ACC112 (cell line): ENCODE measurements around the gene TEX44.
A peak's percentile ranks its signal among the peaks of the same experiment; 100 is the strongest.
"Not testable (repeated sequence)": the region's sequence is repeated elsewhere in the genome, so short reads cannot be mapped to it uniquely, and the experiment has no call there.

ENCODE experiments used
- H2AFZ ChIP-seq: fragments of 200-600 bp; sonication (generic); one replicate; pipeline ENCODE4 v1.6.0; 2017; ENCODE audit warnings: antibody characterized with exemption, low read length; ENCODE audit not compliant: unreplicated experiment
- H3K27ac ChIP-seq: fragments of 200-600 bp; sonication (generic); 2 replicates; pipeline ENCODE4 v1.5.1; 2014; ENCODE audit warnings: low read depth, mild to moderate bottlenecking, antibody characterized with exemption, low read length, moderate library complexity
- H3K27me3 ChIP-seq: fragments of 200-600 bp; sonication (generic); 2 replicates; pipeline ENCODE4 v1.6.1; 2014; ENCODE audit warnings: mild to moderate bottlenecking, antibody characterized with exemption, low read length, moderate library complexity, mixed read lengths; ENCODE audit not compliant: insufficient read depth
- H3K36me3 ChIP-seq: fragments of 200-600 bp; sonication (generic); 2 replicates; pipeline ENCODE4 v1.6.1; 2016; ENCODE audit warnings: mild to moderate bottlenecking, antibody characterized with exemption, low read length, moderate library complexity, mixed read lengths; ENCODE audit not compliant: insufficient read depth
- H3K4me1 ChIP-seq: fragments of 200-600 bp; sonication (generic); one replicate; pipeline ENCODE4 v1.6.1; 2016; ENCODE audit warnings: low read length, mixed read lengths; ENCODE audit not compliant: insufficient read depth, unreplicated experiment, control insufficient read depth
- H3K4me3 ChIP-seq: fragments of 200-600 bp; sonication (generic); 2 replicates; pipeline ENCODE4 v1.5.1; 2014; ENCODE audit warnings: mild to moderate bottlenecking, low read depth, low read length
- H3K79me2 ChIP-seq: fragments of 200-600 bp; sonication (generic); one replicate; pipeline ENCODE4 v1.6.0; 2016; ENCODE audit warnings: low read length; ENCODE audit not compliant: control insufficient read depth, unreplicated experiment, insufficient read depth

The TEX44 gene

GRCh38 chr2:231556496-231556895 lies 36.2 kb upstream of the TEX44 start:
- H2AFZ ChIP-seq, H3K27me3 ChIP-seq, H3K79me2 ChIP-seq, H3K36me3 ChIP-seq, H3K27ac ChIP-seq, H3K4me3 ChIP-seq: not testable (repeated sequence)
- peaks cover 13% of the 10 kb centered on the region for H3K4me1 ChIP-seq

DNA sequence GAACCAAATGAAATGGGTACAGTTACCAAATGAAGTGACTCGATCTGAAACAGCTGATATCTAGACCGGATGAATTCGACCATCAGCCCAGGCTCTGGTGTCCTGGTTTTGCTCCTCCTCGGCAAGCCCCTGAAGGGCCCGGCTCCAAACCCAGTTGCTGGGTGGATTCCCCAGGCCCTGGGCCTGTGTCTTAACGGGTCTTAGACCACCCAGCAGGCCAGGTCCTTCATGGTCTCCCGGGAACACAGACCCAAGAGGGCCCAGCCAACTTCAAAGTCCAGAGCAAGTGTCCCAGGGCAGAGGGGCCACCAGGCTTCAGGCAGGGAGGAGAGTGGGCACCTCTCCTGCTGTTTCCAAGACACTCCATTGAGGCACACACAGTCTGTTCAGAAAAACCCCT lies 35.7 kb upstream of the TEX44 start:
- H3K36me3 ChIP-seq = no peaks in the 10 kb centered on the region
- H3K27ac ChIP-seq = no peak overlapping the region
- no peak overlapping the region for H3K4me3 ChIP-seq
- no peaks in the 10 kb centered on the region for H3K79me2 ChIP-seq
- H2AFZ ChIP-seq = no peak overlapping the region
- H3K4me1 ChIP-seq = peaks cover 13% of the 10 kb centered on the region
- no peaks in the 10 kb centered on the region for H3K27me3 ChIP-seq

DNA sequence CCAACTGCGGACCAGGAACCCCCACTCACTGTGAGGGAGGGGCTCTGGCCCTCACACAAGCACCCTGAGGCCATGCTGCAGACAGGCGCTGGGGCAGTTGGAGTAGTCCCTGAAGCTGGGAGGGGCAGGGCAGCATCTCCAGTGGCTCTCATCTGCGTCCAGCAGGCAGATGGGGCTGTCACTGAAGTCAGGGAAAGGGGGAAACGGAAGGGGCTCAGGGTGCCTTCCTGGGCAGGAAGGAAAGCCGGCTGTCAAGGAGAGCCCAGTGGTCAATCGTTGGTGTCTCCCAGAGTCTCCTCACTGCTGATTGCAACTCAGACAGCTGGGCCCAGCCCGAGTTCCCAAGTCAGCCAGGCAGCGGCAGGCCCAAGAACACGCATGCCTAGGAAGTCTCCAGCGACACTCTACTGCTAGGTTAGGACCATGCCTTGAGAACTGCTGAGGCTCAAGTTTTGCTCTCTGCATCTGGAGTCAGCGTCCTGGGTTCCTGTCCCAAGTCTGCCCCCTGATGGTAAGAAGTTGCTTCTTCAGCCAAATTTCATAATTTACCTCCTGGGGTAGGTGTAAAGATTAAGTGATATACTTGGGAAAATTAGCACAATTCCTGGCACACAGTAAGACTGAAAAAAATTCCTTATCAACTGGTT lies 35.0 kb upstream of the TEX44 start:
- Histone ChIP-seq H3K36me3 (no peaks in the 10 kb centered on the region), H3K79me2 (no peaks in the 10 kb centered on the region), H3K4me3 (no peak overlapping the region), H3K4me1 (peaks cover 13% of the 10 kb centered on the region), H2AFZ (peak overlapping the region; percentile 39), H3K27ac (no peak overlapping the region), H3K27me3 (no peaks in the 10 kb centered on the region)

DNA sequence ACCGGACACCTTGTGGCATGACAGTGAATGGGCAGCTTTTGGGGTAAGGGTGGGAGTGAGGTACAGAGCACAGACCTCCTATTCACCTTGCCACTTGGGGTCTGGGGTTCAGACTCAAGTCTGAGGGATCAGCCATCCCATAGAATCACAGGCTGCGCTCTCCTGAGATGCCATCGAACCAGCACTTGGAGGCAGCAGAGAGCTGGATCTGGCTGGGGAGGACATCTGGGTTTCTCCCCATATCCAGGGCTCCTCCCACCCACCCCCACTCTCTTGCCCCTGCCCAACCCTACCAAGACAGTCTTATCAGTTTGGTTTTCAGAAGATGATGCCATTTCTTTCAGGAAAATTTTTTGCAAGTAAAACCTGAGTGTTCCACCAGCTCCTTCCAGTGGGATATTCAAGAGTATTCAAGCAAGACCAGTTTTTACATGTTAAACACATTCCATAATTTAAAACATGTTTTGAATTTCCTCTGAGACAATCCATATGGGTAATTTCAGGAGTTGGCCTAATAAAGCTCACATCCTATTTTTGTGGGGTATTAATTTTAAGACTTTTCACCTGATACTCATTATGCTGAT lies 29.2 kb upstream of the TEX44 start:
- Histone ChIP-seq H3K36me3 (no peaks in the 10 kb centered on the region), H2AFZ (no peak overlapping the region), H3K27me3 (no peaks in the 10 kb centered on the region), H3K4me1 (no peaks in the 10 kb centered on the region), H3K4me3 (no peak overlapping the region), H3K79me2 (no peaks in the 10 kb centered on the region), H3K27ac (no peak overlapping the region)

GRCh38 chr2:231565887-231566594 lies 26.6 kb upstream of the TEX44 start:
- H3K79me2 ChIP-seq = no peaks in the 10 kb centered on the region
- H3K4me3 ChIP-seq = no peak overlapping the region
- H2AFZ ChIP-seq = no peak overlapping the region
- H3K4me1 ChIP-seq = no peaks in the 10 kb centered on the region
- no peaks in the 10 kb centered on the region for H3K36me3 ChIP-seq
- no peak overlapping the region for H3K27ac ChIP-seq
- H3K27me3 ChIP-seq = no peaks in the 10 kb centered on the region

GRCh38 chr2:231567159-231567558 lies 25.5 kb upstream of the TEX44 start:
- H3K79me2 ChIP-seq = no peaks in the 10 kb centered on the region
- H2AFZ ChIP-seq = no peak overlapping the region
- no peak overlapping the region for H3K4me3 ChIP-seq
- H3K4me1 ChIP-seq = no peaks in the 10 kb centered on the region
- H3K27me3 ChIP-seq = no peaks in the 10 kb centered on the region
- H3K27ac ChIP-seq = no peak overlapping the region
- no peaks in the 10 kb centered on the region for H3K36me3 ChIP-seq

GRCh38 chr2:231568098-231568784 lies 24.4 kb upstream of the TEX44 start:
- H3K79me2 ChIP-seq = no peaks in the 10 kb centered on the region
- no peaks in the 10 kb centered on the region for H3K4me1 ChIP-seq
- H3K27ac ChIP-seq = no peak overlapping the region
- H3K27me3 ChIP-seq = no peaks in the 10 kb centered on the region
- H3K4me3 ChIP-seq = no peak overlapping the region
- no peaks in the 10 kb centered on the region for H3K36me3 ChIP-seq
- H2AFZ ChIP-seq = no peak overlapping the region

DNA sequence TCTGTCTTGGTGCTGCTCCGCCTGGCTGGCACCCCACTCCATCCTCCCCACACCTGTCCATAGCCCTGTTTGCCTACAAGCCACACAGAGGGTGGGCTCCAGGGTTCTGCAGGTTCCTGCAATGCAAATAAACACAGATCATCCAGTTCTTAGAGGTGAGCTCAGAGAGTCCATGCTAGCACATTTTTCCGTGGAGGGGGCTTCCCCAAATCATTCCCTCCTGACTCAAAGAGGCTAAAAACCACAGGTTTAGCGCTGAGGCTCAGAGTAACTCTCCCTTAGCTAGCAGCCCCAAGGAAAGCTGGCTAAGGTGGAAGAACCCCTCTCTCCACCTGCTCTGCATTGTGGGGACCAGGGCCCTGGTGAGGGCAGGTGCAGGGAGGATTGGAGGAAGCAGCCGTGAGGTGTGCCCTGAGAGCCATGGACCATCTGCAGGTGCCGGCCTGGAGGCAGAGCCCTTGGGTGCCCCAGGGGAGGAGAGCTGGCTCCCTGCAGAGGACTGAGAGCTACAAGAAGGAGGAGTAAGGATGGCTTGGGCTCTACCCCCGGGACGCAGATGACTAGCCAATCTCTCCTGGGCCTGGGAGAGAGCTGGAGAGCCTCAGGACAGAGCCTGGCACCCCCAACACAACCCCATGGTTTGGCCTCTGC lies 23.8 kb upstream of the TEX44 start:
- Histone ChIP-seq H3K27me3 (no peaks in the 10 kb centered on the region), H3K4me1 (no peaks in the 10 kb centered on the region), H3K4me3 (no peak overlapping the region), H2AFZ (no peak overlapping the region), H3K79me2 (no peaks in the 10 kb centered on the region), H3K27ac (no peak overlapping the region), H3K36me3 (no peaks in the 10 kb centered on the region)

DNA sequence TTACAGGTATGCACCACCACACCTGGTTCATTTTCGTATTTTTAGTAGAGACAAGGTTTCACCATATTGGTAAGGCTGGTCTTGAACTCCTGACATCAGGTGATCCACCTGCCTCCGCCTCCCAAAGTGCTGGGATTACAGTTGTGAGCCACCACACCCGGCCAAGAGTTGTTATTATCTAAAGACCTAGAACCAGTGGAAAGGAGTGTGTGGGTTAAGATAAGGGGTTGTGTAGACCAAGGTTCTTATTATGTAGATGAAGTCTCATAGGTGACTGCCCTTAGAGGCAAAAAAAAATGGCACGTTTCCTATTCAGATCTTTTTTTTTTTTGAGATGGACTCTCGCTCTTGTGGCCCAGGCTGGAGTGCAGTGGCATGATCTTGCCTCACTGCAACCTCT lies 21.7 kb upstream of the TEX44 start:
- not testable (repeated sequence) for H3K4me3 ChIP-seq, H3K27me3 ChIP-seq, H3K27ac ChIP-seq, H3K36me3 ChIP-seq, H3K79me2 ChIP-seq, H3K4me1 ChIP-seq, H2AFZ ChIP-seq

DNA sequence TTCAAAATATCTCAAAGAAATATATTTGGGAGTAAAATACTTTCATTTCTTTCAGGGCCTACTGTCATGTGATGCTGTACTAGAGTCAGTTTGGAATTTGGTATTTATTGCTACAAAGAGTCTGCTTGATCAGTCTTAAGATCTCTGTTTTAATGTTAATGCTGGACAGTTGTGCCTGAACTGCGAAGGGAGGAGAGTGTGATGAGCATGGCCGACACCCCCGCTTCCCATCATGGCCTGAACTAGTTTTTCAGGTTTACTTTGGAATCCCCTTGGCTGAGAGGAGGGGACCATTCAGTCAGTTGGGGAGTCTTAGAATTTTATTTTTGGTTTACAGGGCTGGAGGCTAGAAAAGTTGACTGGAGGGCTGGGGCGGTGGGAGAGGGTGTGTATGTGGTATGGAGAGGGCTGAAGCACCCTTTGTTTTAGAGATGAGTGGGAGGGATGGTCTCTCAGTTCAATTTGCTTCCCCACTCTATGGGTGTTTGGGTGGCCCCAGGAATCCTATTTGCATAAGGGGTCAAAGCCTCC lies 20.9 kb upstream of the TEX44 start:
- Histone ChIP-seq H3K27me3 (no peaks in the 10 kb centered on the region), H3K27ac (no peak overlapping the region), H3K4me1 (no peaks in the 10 kb centered on the region), H3K4me3 (no peak overlapping the region), H2AFZ (no peak overlapping the region), H3K36me3 (no peaks in the 10 kb centered on the region), H3K79me2 (no peaks in the 10 kb centered on the region)
